IPS-15b (cell line): ENCODE data around the gene GMDS.

Experiments used
- H3K27me3 ChIP-seq: one replicate; pipeline ENCODE4 v1.6.1; 2013; ENCODE audit warnings: low read length; ENCODE audit not compliant: control insufficient read depth, insufficient read depth
- H3K36me3 ChIP-seq: one replicate; pipeline ENCODE4 v1.6.1; 2013; ENCODE audit warnings: low read length; ENCODE audit not compliant: control insufficient read depth, insufficient read depth
- H3K4me1 ChIP-seq: one replicate; pipeline ENCODE4 v1.6.1; 2013; ENCODE audit warnings: mild to moderate bottlenecking, low read length; ENCODE audit not compliant: control insufficient read depth, insufficient read depth
- H3K4me3 ChIP-seq: one replicate; pipeline ENCODE4 v1.5.1; 2013; ENCODE audit warnings: low read depth, low read length
- H3K9ac ChIP-seq: one replicate; pipeline ENCODE4 v1.6.1; 2013; ENCODE audit warnings: low read depth, mild to moderate bottlenecking, low read length
- H3K9me3 ChIP-seq: one replicate; pipeline ENCODE4 v1.6.1; 2013; ENCODE audit warnings: mild to moderate bottlenecking, low read length; ENCODE audit not compliant: control insufficient read depth, insufficient read depth

Gene GMDS

GRCh38 chr6:1940381-1940780 is 305.0 kb downstream of the GMDS start:
- H3K4me1 ChIP-seq = no peaks in the 10 kb centered on the region
- H3K9ac ChIP-seq = no peak overlapping the region
- no peak overlapping the region for H3K4me3 ChIP-seq
- no peaks in the 10 kb centered on the region for H3K27me3 ChIP-seq
- H3K9me3 ChIP-seq = no peaks in the 10 kb centered on the region
- H3K36me3 ChIP-seq = no peaks in the 10 kb centered on the region

- H3K4me1 ChIP-seq = no peaks in the 10 kb centered on the region
- no peaks in the 10 kb centered on the region for H3K36me3 ChIP-seq
- H3K9ac ChIP-seq = no peak overlapping the region
- no peak overlapping the region for H3K4me3 ChIP-seq
- H3K9me3 ChIP-seq = no peaks in the 10 kb centered on the region
- H3K27me3 ChIP-seq = no peaks in the 10 kb centered on the region
Measured at GRCh38 chr6:1933292-1933691, 312.1 kb downstream of the GMDS start.

- H3K9me3 ChIP-seq = no peaks in the 10 kb centered on the region
- H3K4me1 ChIP-seq = no peaks in the 10 kb centered on the region
- H3K27me3 ChIP-seq = no peaks in the 10 kb centered on the region
- no peak overlapping the region for H3K4me3 ChIP-seq
- H3K9ac ChIP-seq = no peak overlapping the region
- no peaks in the 10 kb centered on the region for H3K36me3 ChIP-seq
Measured at GRCh38 chr6:1931817-1932216, 313.6 kb downstream of the GMDS start.

- Histone ChIP-seq H3K9me3 (no peaks in the 10 kb centered on the region), H3K36me3 (no peaks in the 10 kb centered on the region), H3K4me3 (no peak overlapping the region), H3K4me1 (peaks cover 5% of the 10 kb centered on the region), H3K9ac (no peak overlapping the region), H3K27me3 (no peaks in the 10 kb centered on the region)
Measured at GRCh38 chr6:1930356-1930755, 315.0 kb downstream of the GMDS start.

GRCh38 chr6:1929931-1930330 is 315.5 kb downstream of the GMDS start:
- no peaks in the 10 kb centered on the region for H3K27me3 ChIP-seq
- H3K9me3 ChIP-seq = no peaks in the 10 kb centered on the region
- H3K9ac ChIP-seq = no peak overlapping the region
- peaks cover 5% of the 10 kb centered on the region for H3K4me1 ChIP-seq
- H3K4me3 ChIP-seq = no peak overlapping the region
- H3K36me3 ChIP-seq = no peaks in the 10 kb centered on the region

- Histone ChIP-seq H3K27me3 (no peaks in the 10 kb centered on the region), H3K9ac (no peak overlapping the region), H3K36me3 (no peaks in the 10 kb centered on the region), H3K4me3 (no peak overlapping the region), H3K9me3 (no peaks in the 10 kb centered on the region), H3K4me1 (peaks cover 5% of the 10 kb centered on the region)
Measured at GRCh38 chr6:1925743-1926430, 319.5 kb downstream of the GMDS start.

GRCh38 chr6:1923449-1923848 is 322.0 kb downstream of the GMDS start:
- Histone ChIP-seq H3K9me3 (no peaks in the 10 kb centered on the region), H3K4me1 (peaks cover 5% of the 10 kb centered on the region), H3K9ac (no peak overlapping the region), H3K27me3 (no peaks in the 10 kb centered on the region), H3K4me3 (no peak overlapping the region), H3K36me3 (no peaks in the 10 kb centered on the region)

GRCh38 chr6:1917626-1918371 is 327.6 kb downstream of the GMDS start:
- H3K4me1 ChIP-seq = no peaks in the 10 kb centered on the region
- H3K9me3 ChIP-seq = no peaks in the 10 kb centered on the region
- H3K9ac ChIP-seq = no peak overlapping the region
- H3K27me3 ChIP-seq = no peaks in the 10 kb centered on the region
- H3K36me3 ChIP-seq = peaks cover 4% of the 10 kb centered on the region
- no peak overlapping the region for H3K4me3 ChIP-seq

- no peaks in the 10 kb centered on the region for H3K9me3 ChIP-seq
- H3K36me3 ChIP-seq = peaks cover 4% of the 10 kb centered on the region
- no peak overlapping the region for H3K4me3 ChIP-seq
- no peaks in the 10 kb centered on the region for H3K27me3 ChIP-seq
- H3K9ac ChIP-seq = no peak overlapping the region
- no peaks in the 10 kb centered on the region for H3K4me1 ChIP-seq
Measured at GRCh38 chr6:1916334-1917070, 328.9 kb downstream of the GMDS start.

GRCh38 chr6:1915226-1915625 is 330.2 kb downstream of the GMDS start:
- Histone ChIP-seq H3K9me3 (no peaks in the 10 kb centered on the region), H3K4me3 (no peak overlapping the region), H3K27me3 (no peaks in the 10 kb centered on the region), H3K36me3 (peaks cover 4% of the 10 kb centered on the region), H3K4me1 (no peaks in the 10 kb centered on the region), H3K9ac (no peak overlapping the region)

- H3K36me3 ChIP-seq = peaks cover 4% of the 10 kb centered on the region
- no peaks in the 10 kb centered on the region for H3K27me3 ChIP-seq
- H3K9ac ChIP-seq = no peak overlapping the region
- H3K4me1 ChIP-seq = no peaks in the 10 kb centered on the region
- no peak overlapping the region for H3K4me3 ChIP-seq
- H3K9me3 ChIP-seq = no peaks in the 10 kb centered on the region
Measured at GRCh38 chr6:1913577-1913976, 331.8 kb downstream of the GMDS start.

- Histone ChIP-seq H3K4me3 (no peak overlapping the region), H3K36me3 (peaks cover 4% of the 10 kb centered on the region), H3K9me3 (no peaks in the 10 kb centered on the region), H3K27me3 (no peaks in the 10 kb centered on the region), H3K9ac (no peak overlapping the region), H3K4me1 (no peaks in the 10 kb centered on the region)
Measured at GRCh38 chr6:1912731-1913130, 332.7 kb downstream of the GMDS start.
